ENCODE measurements around the gene ZSCAN12.

Gene ZSCAN12

DNA sequence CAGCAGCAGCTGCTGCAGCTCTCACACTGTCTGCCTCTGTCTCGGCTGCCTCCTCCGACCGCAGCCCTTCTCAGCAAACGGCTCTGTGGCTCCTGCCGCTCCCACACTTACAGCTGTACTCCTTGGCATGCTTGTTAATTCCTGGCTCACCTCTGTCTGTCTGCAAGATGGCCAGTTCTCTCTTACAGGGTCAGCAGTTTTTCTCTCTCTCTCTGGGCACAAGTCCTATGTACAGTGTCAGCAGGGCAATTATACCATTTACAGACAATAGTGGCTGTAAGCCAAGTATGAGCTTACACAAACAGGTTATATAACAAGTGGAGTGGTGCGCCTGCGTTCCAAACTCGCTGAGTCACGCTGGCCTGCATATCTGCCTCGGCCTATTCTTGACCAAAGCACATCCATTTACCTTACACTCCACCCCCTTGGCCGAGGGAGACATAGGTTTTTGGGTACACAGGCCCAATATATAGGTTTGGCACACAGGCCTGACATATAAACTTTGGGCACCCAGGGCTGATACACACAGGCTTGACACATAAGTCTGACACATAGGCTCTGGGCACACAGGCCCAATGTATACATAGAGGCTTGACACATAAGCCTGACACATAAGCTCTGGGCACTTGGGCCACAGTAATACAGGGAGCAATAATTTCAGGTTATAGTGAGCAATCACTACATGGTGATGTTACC lies 45.4 kb downstream of the ZSCAN12 start:
- DNase-seq (ENCODE audit: low spot score): peak; percentile 37

DNA sequence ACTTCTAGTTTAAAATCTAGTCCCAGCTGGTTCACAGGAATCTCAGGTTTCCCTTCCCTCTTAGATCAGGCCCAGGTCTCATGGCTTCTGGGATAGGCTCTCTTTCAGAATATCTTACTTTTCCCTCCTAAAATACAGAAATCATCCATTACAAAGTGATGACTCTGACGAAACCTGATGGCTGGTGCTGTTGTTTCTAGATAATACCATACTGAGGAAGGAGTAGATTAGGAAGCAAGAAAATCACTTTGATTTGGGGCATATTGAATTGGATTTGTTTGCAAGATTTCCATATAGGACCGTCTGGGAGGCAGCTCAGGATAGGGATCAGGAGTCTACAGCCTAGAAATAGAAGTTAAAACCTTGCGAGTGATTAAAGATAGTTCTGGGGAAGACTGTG lies 46.2 kb downstream of the ZSCAN12 start:
- no peak for DNase-seq (ENCODE audit: low spot score)

DNA sequence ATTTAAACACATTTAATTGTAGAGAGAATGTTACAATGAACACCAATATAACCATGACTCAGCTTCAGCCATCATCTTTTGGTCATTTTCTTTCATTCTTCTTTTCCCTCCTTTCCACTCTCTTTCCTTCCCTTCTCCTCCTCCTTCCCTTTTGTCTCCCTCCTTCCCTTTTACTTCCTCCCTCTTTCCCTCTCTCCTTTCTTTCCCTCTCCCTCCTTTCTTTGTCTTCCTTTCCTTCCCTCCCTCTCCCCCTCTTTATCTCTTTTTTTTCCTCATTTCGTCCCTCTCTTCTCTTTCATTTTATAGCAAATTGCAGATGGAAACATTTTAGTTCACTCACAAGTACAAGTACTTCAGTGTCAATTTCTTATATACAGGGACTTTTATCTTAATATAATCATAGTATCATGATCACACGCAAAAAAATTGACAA lies 48.0 kb downstream of the ZSCAN12 start:
- no peak for DNase-seq (ENCODE audit: low spot score)

- peak; percentile 27 for DNase-seq (ENCODE audit: low spot score)
Observed at GRCh38 chr6:28351087-28351486, 48.5 kb downstream of the ZSCAN12 start.

GRCh38 chr6:28349892-28350737 lies 49.4 kb downstream of the ZSCAN12 start, which contains the start of gene ZKSCAN3:
ZKSCAN3 (plus strand) TSS chr6:28349947; CDS start chr6:28359587, 9,640 bp downstream.
- peak; percentile 80 for DNase-seq (ENCODE audit: low spot score)

- DNase-seq (ENCODE audit: low spot score): no peak
Observed at GRCh38 chr6:28349344-28349891, 50.1 kb downstream of the ZSCAN12 start.

DNA sequence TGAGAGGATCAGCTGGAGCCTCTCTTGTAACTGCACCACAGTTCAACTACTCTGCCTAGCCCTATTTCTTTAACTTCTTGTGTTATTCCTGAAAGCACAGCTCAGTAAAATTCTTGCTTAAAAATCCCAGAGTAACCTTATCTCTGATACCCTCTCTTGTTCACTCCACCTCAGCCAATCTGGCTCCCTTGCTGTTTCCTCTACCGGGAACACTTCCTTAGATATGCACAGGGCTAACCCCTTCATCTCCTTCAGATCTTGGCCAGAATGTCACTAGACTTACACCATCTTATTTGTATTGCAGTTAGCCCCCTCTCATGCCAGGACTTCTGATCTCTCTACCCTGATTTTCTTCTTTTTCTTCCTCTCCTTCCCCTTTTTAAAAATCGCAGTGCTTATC lies 52.4 kb downstream of the ZSCAN12 start:
- DNase-seq (ENCODE audit: low spot score): no peak

GRCh38 chr6:28345201-28345600 lies 54.3 kb downstream of the ZSCAN12 start:
- DNase-seq (ENCODE audit: low spot score): no peak

- no peak for DNase-seq (ENCODE audit: low spot score)
Observed at GRCh38 chr6:28343898-28344677, 55.5 kb downstream of the ZSCAN12 start.

- DNase-seq (ENCODE audit: low spot score): no peak
Observed at GRCh38 chr6:28340310-28341095, 59.0 kb downstream of the ZSCAN12 start.

DNA sequence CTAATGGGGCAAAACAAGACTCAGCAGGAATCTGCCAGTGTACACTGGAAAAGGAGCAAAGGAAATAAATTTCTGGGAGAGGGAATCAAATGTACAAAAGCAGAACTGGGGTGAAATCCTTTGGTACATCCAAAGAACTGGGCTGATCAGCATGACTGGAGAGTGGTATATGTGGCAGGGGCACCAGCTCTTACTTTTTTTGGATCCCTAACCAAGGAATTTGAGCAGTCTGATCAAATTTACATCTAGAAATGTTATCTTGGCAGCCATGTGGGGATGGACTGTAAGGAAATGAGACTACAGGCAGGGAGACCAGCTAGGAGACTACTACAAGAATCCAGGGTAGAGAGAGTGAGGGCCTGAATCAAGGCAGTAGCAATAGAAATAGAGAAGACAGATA lies 62.4 kb downstream of the ZSCAN12 start:
- no peak for DNase-seq (ENCODE audit: low spot score)

GRCh38 chr6:28336284-28337120 lies 63.0 kb downstream of the ZSCAN12 start:
- DNase-seq (ENCODE audit: low spot score): peak; percentile 57

GRCh38 chr6:28335564-28336283 lies 63.8 kb downstream of the ZSCAN12 start, which contains the start of gene ZSCAN31:
ZSCAN31 (minus strand) TSS chr6:28336148; CDS start chr6:28329683, 6,465 bp downstream.
- peak; percentile 94 for DNase-seq (ENCODE audit: low spot score)

DNA sequence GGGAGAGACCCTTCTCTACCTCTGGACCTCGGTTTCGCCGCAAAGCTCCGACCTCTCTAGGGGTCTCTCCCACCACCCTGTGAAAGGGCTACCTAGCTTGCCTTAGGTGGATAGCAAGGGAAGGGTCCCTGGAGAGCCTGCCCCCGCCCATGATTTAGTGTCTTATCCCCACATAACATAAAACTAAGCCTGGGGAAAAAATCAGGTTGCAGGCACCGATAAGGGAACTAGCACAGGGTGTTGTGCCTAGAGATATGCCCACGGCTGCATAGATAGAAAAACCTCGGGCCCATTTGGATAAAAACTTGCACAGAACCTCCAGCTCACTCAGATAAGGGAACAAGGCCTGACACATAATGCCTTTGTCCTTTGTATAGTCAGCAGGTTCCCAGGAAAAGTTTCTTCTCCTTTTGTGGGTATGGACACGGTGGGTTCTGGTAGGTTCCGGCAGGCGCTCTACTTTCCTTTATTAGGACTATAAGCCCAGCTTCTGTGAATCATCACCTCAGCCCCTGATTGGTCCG lies 64.4 kb downstream of the ZSCAN12 start:
- DNase-seq (ENCODE audit: low spot score): no peak

DNA sequence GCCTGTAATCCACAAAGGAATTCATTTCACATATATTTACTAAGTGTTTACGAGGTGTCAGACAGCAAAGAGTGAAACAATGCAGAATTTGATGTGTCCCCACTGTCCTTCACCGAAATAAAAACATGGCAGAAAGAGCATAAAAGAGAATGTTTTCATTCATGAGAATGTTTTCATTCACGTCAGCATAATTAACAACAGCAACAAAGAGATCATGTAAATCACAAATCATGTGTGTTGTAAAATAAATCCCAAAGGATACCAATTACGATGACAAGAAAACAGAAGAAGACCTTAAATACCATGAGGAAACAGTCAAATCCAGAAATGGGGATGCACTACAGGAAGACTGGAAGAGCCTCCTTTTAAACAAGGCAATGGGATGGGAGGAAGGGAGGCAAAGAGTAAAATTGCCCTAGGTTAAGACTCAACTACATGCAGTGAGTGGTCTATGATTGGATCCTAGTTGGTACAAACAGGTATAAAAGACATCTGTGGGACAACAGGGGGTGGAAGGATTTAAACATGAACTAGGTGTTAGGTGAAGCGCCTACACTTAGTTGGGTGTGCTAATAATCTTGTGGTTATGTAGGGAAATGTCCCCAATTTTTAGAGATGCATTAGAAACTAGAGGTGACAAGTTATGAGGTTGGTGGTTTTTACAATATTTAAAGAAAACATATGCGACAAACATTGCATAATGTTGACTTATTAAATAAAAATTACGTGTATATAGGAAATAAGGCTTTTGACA lies 65.1 kb downstream of the ZSCAN12 start:
- DNase-seq (ENCODE audit: low spot score): no peak

- no peak for DNase-seq (ENCODE audit: low spot score)
Observed at GRCh38 chr6:28333599-28334018, 65.9 kb downstream of the ZSCAN12 start.

- DNase-seq (ENCODE audit: low spot score): peak; percentile 25
Observed at GRCh38 chr6:28333047-28333446, 66.5 kb downstream of the ZSCAN12 start.

- no peak for DNase-seq (ENCODE audit: low spot score)
Observed at GRCh38 chr6:28330041-28330440, 69.5 kb downstream of the ZSCAN12 start.
